HCT116 (cell line): ENCODE results near the gene SNTG2. TPM values are rescaled to one million over a fixed set of nuclear protein-coding genes. Genes with fewer than 3 reads are reported as not detected.

Source experiments
- ATAC-seq: fragments of 200-7000 bp; cut with Tn5 transposase; 2 replicates; pipeline ENCODE4 v1.9.1; 2020; ENCODE audit warnings: mild to moderate bottlenecking, moderate library complexity
- BruUV-seq: library from RNA; stranded (reverse); fragments of 400-500 nt; replicated peaks from 2 replicates; lab custom pipeline; 2021; lab: Mats Ljungman, UMichigan
- CTCF ChIA-PET: fragments of 300-600 bp; sonication (Branson Sonifier 250); formaldehyde crosslinking; loops from one replicate; lab custom pipeline; 2021; ENCODE audit warnings: antibody characterized with exemption; lab: Charles Lee
- POLR2A ChIA-PET: fragments of 300-600, 350-600 bp; sonication (Branson Sonifier 250); formaldehyde crosslinking; loops from one replicate; lab custom pipeline; 2021; ENCODE audit warnings: antibody characterized with exemption; lab: Charles Lee
- RAD21 ChIA-PET, 2 experiments: fragments of 300-600 bp; sonication (Branson Sonifier 250); formaldehyde crosslinking; loops; one replicate each; lab custom pipeline; 2023; ENCODE audit warnings: low total read pairs in 2 of 2; ENCODE audit not compliant: uncharacterized antibody in 2 of 2, unreplicated experiment in 2 of 2, low non-redundant PET in 1 of 2; lab: Charles Lee
- DNase-seq: peaks from one replicate; pipeline ENCODE4 v3.0.0-alpha.2; 2010; ENCODE audit warnings: low read depth, low spot score
- H2AFZ ChIP-seq: fragments of 200-600 bp; shearing (Covaris generic), sonication (generic); 2 replicates; pipeline ENCODE4 v1.6.1; 2017; ENCODE audit warnings: low read depth, mixed run types, mixed read lengths, antibody characterized with exemption, low read length; ENCODE audit not compliant: poor library complexity, severe bottlenecking
- H3K27ac ChIP-seq: 2 replicates; pipeline ENCODE4 v1.5.1; 2012; ENCODE audit warnings: low read depth, low read length
- H3K27me3 ChIP-seq: fragments of 200-600 bp; sonication (generic); 2 replicates; pipeline ENCODE4 v1.6.1; 2016; ENCODE audit warnings: mixed run types, low read length, mixed read lengths; ENCODE audit not compliant: insufficient read depth
- H3K36me3 ChIP-seq, 2 experiments: fragments of 200-500 bp in 1 of 2; fragments of 200-600 bp in 1 of 2; sonication (Bioruptor generic) in 1 of 2; sonication (generic) in 1 of 2; 2 replicates each; pipeline versions ENCODE4 v1.5.1 to v1.6.1; 2014 to 2016; ENCODE audit warnings: low read length in 2 of 2, inconsistent platforms in 1 of 2, mixed read lengths in 1 of 2, mixed run types in 1 of 2; ENCODE audit not compliant: insufficient read depth in 2 of 2, control insufficient read depth in 1 of 2
- H3K4me1 ChIP-seq, 2 experiments: fragments of 200-600 bp in 1 of 2; sonication (generic) in 1 of 2; 2 replicates each; pipeline versions ENCODE4 v1.5.1 to v1.6.1; 2012 to 2017; ENCODE audit warnings: low read length in 2 of 2, inconsistent platforms in 1 of 2, mild to moderate bottlenecking in 1 of 2, mixed read lengths in 1 of 2, mixed run types in 1 of 2, moderate library complexity in 1 of 2; ENCODE audit not compliant: insufficient read depth in 2 of 2, control insufficient read depth in 1 of 2
- H3K4me2 ChIP-seq: fragments of 200-600 bp; sonication (generic); 2 replicates; pipeline ENCODE4 v1.6.1; 2017; ENCODE audit warnings: mixed run types, low read length, mixed read lengths
- H3K4me3 ChIP-seq, 2 experiments: fragments of 200-600 bp in 1 of 2; sonication (generic) in 1 of 2; replicated peaks in 1 of 2; 2 replicates each; pipeline ENCODE4 v1.5.1; 2011 to 2016; ENCODE audit warnings: low read length in 2 of 2, control low read depth in 1 of 2, low read depth in 1 of 2, mild to moderate bottlenecking in 1 of 2, mixed read lengths in 1 of 2, mixed run types in 1 of 2
- H3K79me2 ChIP-seq: fragments of 200-600 bp; sonication (generic); 2 replicates; pipeline ENCODE4 v1.6.1; 2017; ENCODE audit warnings: mild to moderate bottlenecking, mixed run types, low read length, moderate library complexity, mixed read lengths; ENCODE audit not compliant: insufficient read depth
- H3K9ac ChIP-seq: fragments of 200-600 bp; sonication (generic); 2 replicates; pipeline ENCODE4 v1.6.1; 2016; ENCODE audit warnings: low read length, mixed read lengths
- H3K9me2 ChIP-seq: fragments of 200-600 bp; sonication (generic), shearing (Covaris generic); 2 replicates; pipeline ENCODE4 v1.6.1; 2017; ENCODE audit warnings: mixed run types, mild to moderate bottlenecking, moderate library complexity; ENCODE audit not compliant: insufficient read depth
- H3K9me3 ChIP-seq, 2 experiments: fragments of 200-500 bp in 1 of 2; fragments of 200-600 bp in 1 of 2; sonication (Bioruptor generic) in 1 of 2; sonication (generic) in 1 of 2; 2 replicates each; pipeline ENCODE4 v1.6.1; 2014 to 2017; ENCODE audit warnings: low read length in 2 of 2, mixed read lengths in 2 of 2, inconsistent platforms in 1 of 2, low read depth in 1 of 2, mild to moderate bottlenecking in 1 of 2, mixed run types in 1 of 2, moderate library complexity in 1 of 2; ENCODE audit not compliant: control insufficient read depth in 1 of 2, insufficient read depth in 1 of 2
- H4K20me1 ChIP-seq: fragments of 200-600 bp; sonication (generic), shearing (Covaris generic); 2 replicates; pipeline ENCODE4 v1.6.1; 2017; ENCODE audit warnings: mixed run types, mild to moderate bottlenecking, moderate library complexity; ENCODE audit not compliant: insufficient read depth
- CEBPB ChIP-seq: IDR thresholded peaks from 2 replicates; pipeline ENCODE4 v1.6.1; 2012; ENCODE audit warnings: low read depth
- ELF1 ChIP-seq: IDR thresholded peaks from 2 replicates; pipeline ENCODE4 v1.6.1; 2012; ENCODE audit warnings: low read depth, borderline replicate concordance
- EZH2 ChIP-seq: fragments of 200-600 bp; sonication (generic); IDR thresholded peaks from 2 replicates; pipeline ENCODE4 v1.6.1; 2017; ENCODE audit warnings: antibody characterized with exemption, mixed run types
- EZH2phosphoT487 ChIP-seq: fragments of 200-600 bp; IDR thresholded peaks from 2 replicates; pipeline ENCODE4 v1.6.1; 2018; ENCODE audit warnings: antibody characterized with exemption, borderline replicate concordance
- FOSL1 ChIP-seq: IDR thresholded peaks from 2 replicates; pipeline ENCODE4 v1.6.1; 2012; ENCODE audit warnings: low read depth
- JUND ChIP-seq: IDR thresholded peaks from 2 replicates; pipeline ENCODE4 v1.6.1; 2012
- MAX ChIP-seq: IDR thresholded peaks from 2 replicates; pipeline ENCODE4 v1.6.1; 2012
- POLR2A ChIP-seq: IDR thresholded peaks from 2 replicates; pipeline ENCODE4 v1.7.0; 2011; ENCODE audit warnings: borderline replicate concordance; ENCODE audit not compliant: insufficient read depth, insufficient read length; ENCODE audit errors: extremely low read depth
- POLR2AphosphoS5 ChIP-seq: IDR thresholded peaks from 2 replicates; pipeline ENCODE4 v1.6.1; 2011; ENCODE audit warnings: mild to moderate bottlenecking, low read depth, low read length, moderate library complexity
- RAD21 ChIP-seq: IDR thresholded peaks from 2 replicates; pipeline ENCODE4 v1.6.1; 2012; ENCODE audit warnings: low read depth, mild to moderate bottlenecking
- REST ChIP-seq: IDR thresholded peaks from 2 replicates; pipeline ENCODE4 v1.6.1; 2012; ENCODE audit warnings: low read depth
- SIN3A ChIP-seq: IDR thresholded peaks from 2 replicates; pipeline ENCODE4 v1.6.1; 2012; ENCODE audit warnings: low read depth
- SP1 ChIP-seq: IDR thresholded peaks from 2 replicates; pipeline ENCODE4 v1.6.1; 2012; ENCODE audit warnings: low read depth
- SRF ChIP-seq: IDR thresholded peaks from 2 replicates; pipeline ENCODE4 v1.6.1; 2012; ENCODE audit warnings: low read depth
- ZBTB33 ChIP-seq: IDR thresholded peaks from 2 replicates; pipeline ENCODE4 v1.6.1; 2011; ENCODE audit warnings: mild to moderate bottlenecking, low read length, moderate library complexity; ENCODE audit not compliant: insufficient replicate concordance; ENCODE audit errors: extremely low read depth
- ZNF274 ChIP-seq: fragments of 200-500 bp; sonication (Bioruptor generic); IDR thresholded peaks from 2 replicates; pipeline ENCODE4 v1.6.1; 2014; ENCODE audit warnings: mild to moderate bottlenecking, low read depth, low read length, inconsistent platforms
- intact Hi-C: fragments of 100-400 bp; cut with micrococcal nuclease; formaldehyde crosslinking; loops from 2 replicates; pipeline ENCODE4 v1.10.0; 2022
- total RNA-seq: library from RNA; stranded (reverse); gene quantifications from one replicate; pipeline ENCODE4 v1.2.1, GENCODE V29; 2021; ENCODE audit not compliant: unreplicated experiment

Gene SNTG2
- total RNA-seq, 1 experiment from 2014 or later, result not detected

- ATAC-seq (no peak), DNase-seq (no peak)
- Histone ChIP-seq H4K20me1 (no peaks in the 10 kb centered on the region), H3K4me2 (no peak overlapping the region), H3K27ac (no peak overlapping the region), H3K9ac (no peak overlapping the region), H3K36me3 (no peaks in the 10 kb centered on the region), H3K79me2 (no peaks in the 10 kb centered on the region), H2AFZ (no peak overlapping the region), H3K4me1 (no peaks in the 10 kb centered on the region), H3K9me3 (no peaks in the 10 kb centered on the region), H3K9me2 (no peaks in the 10 kb centered on the region), H3K27me3 (no peaks in the 10 kb centered on the region; the same call in 1 of the 2 replicates), H3K4me3 (no peak overlapping the region)
- RAD21 ChIA-PET, result no interaction called here
- CTCF ChIA-PET, result no interaction called here
- intact Hi-C loops, result no loop called here
- POLR2A ChIA-PET, result no interaction called here
- no TSS peak for BruUV-seq
- TF ChIP-seq CEBPB (no peak), SRF (no peak), EZH2 (no peak), SP1 (no peak)
Observed at GRCh38 chr2:1360557-1361250, 410.1 kb downstream of the SNTG2 start.

GRCh38 chr2:1363367-1363766, 412.7 kb downstream of the SNTG2 start:
- Histone ChIP-seq H3K9me2 (no peaks in the 10 kb centered on the region), H3K27me3 (peaks cover 2% of the 10 kb centered on the region), H4K20me1 (no peaks in the 10 kb centered on the region), H3K9me3 (no peaks in the 10 kb centered on the region), H3K4me3 (no peak overlapping the region), H3K36me3 (no peaks in the 10 kb centered on the region), H3K27ac (no peak overlapping the region), H3K4me2 (no peak overlapping the region), H3K4me1 (no peaks in the 10 kb centered on the region), H3K9ac (no peak overlapping the region), H3K79me2 (no peaks in the 10 kb centered on the region), H2AFZ (no peak overlapping the region)
- intact Hi-C loops, result no loop called here
- no TSS peak for BruUV-seq
- ATAC-seq, result no peak
- CTCF ChIA-PET, result no interaction called here
- POLR2A ChIA-PET, result no interaction called here
- RAD21 ChIA-PET, result no interaction called here
- no peak for DNase-seq
- no peak for TF ChIP-seq POLR2A
- TF ChIP-seq RAD21, result no peak
- no peak for TF ChIP-seq SIN3A
- no peak for TF ChIP-seq MAX
- no peak for TF ChIP-seq SRF
- no peak for TF ChIP-seq CEBPB
- no peak for TF ChIP-seq REST
- TF ChIP-seq SP1, result no peak
- no peak for TF ChIP-seq EZH2phosphoT487
- no peak for TF ChIP-seq EZH2
- TF ChIP-seq FOSL1, result no peak
- no peak for TF ChIP-seq ELF1
- TF ChIP-seq POLR2AphosphoS5, result no peak
- no peak for TF ChIP-seq JUND
- TF ChIP-seq ZNF274, result no peak
- TF ChIP-seq ZBTB33, result no peak
